NCI-H1092 treated with DMSO at 0.1 percent for 48 hours (cell line): ENCODE results near the gene CENPF.
"Not testable (repeated sequence)": the region's sequence is repeated elsewhere in the genome, so short reads cannot be mapped to it uniquely, and the experiment has no call there.

Source experiments
- DNase-seq: peaks from one replicate; lab custom pipeline; 2025; lab: John Stamatoyannopoulos, UW

CENPF gene

GRCh38 chr1:214584805-214585766, 17.9 kb upstream of the CENPF start:
- peak; percentile 51 for DNase-seq

GRCh38 chr1:214586621-214587020, 16.4 kb upstream of the CENPF start:
- DNase-seq = no peak

GRCh38 chr1:214587165-214587564, 15.8 kb upstream of the CENPF start:
- no peak for DNase-seq

GRCh38 chr1:214588963-214589597, 13.9 kb upstream of the CENPF start:
- DNase-seq = no peak

- DNase-seq = no peak
These were observed 12.3 kb upstream of the CENPF start for GRCh38 chr1:214590696-214591095.

- DNase-seq = not testable (repeated sequence)
These were observed 11.1 kb upstream of the CENPF start for GRCh38 chr1:214591918-214592317.

GRCh38 chr1:214593158-214593557, 9.8 kb upstream of the CENPF start:
- no peak for DNase-seq

GRCh38 chr1:214603819-214604252, 841 bp downstream of the CENPF start:
- peak; percentile 39 for DNase-seq

GRCh38 chr1:214604523-214604922, 1.5 kb downstream of the CENPF start:
- DNase-seq = no peak

GRCh38 chr1:214605484-214605883, 2.5 kb downstream of the CENPF start:
- not testable (repeated sequence) for DNase-seq

GRCh38 chr1:214605933-214606925, 3.2 kb downstream of the CENPF start:
- DNase-seq = not testable (repeated sequence)

GRCh38 chr1:214607492-214608215, 4.7 kb downstream of the CENPF start:
- not testable (repeated sequence) for DNase-seq

GRCh38 chr1:214608216-214608783, 5.3 kb downstream of the CENPF start:
- not testable (repeated sequence) for DNase-seq

GRCh38 chr1:214608817-214609216, 5.8 kb downstream of the CENPF start:
- DNase-seq = not testable (repeated sequence)

- no peak for DNase-seq
These were observed 6.7 kb downstream of the CENPF start for GRCh38 chr1:214609692-214610091.

GRCh38 chr1:214610136-214610535, 7.1 kb downstream of the CENPF start:
- DNase-seq = not testable (repeated sequence)

GRCh38 chr1:214615109-214615508, 12.1 kb downstream of the CENPF start:
- no peak for DNase-seq

GRCh38 chr1:214615871-214616270, 12.9 kb downstream of the CENPF start:
- DNase-seq = no peak

- DNase-seq = no peak
These were observed 14.3 kb downstream of the CENPF start for GRCh38 chr1:214617246-214617645.

GRCh38 chr1:214617843-214618242, 14.8 kb downstream of the CENPF start:
- no peak for DNase-seq

- DNase-seq = no peak
These were observed 18.2 kb downstream of the CENPF start for GRCh38 chr1:214621236-214621635.
